ENCODE measurements around the gene SEMA3D. TPM values are rescaled to one million over a fixed set of nuclear protein-coding genes. Genes with fewer than 3 reads are reported as not detected.
A peak's percentile ranks its signal among the peaks of the same experiment; 100 is the strongest.
"Not testable (repeated sequence)": the region's sequence is repeated elsewhere in the genome, so short reads cannot be mapped to it uniquely, and the experiment has no call there.

Gene SEMA3D
- total RNA-seq, 1 donor, result 3.0 TPM

DNA sequence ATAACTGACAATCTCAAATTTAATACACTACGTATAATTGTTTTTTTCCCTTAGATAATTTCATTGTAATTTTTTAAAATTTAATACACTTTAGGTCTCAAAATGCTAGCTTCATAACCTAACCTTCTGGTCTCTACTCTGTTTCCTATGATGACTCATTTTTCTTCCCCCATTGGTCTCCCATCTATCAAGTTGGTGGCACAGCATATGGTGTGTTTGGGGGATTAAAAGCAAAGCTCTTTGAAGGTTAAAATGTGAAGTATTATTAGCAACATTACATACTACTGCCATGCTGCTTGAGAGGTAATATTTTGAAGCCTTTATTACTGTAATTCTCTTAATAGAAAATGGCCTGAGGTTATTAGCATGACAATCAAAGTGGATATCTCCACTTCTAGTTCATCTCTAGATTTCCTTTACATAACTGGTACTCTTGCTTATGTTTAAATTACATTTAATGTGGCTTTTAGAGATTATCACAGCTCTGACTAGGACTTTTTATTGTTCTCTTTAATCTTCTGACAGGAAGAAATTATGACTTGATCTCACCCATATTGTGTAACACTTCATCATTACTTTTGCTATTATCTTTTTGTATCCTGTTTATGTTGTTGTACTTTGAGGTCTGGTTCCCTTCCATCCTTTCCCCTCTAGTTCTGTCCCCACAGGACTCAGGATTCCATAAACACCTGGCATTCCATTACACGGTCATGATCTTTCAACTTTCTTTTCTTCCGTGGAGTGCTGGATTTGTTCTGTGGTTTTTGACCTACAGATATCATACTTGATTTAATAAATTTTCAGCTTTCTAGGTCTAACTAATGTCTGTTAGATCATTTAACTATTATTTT lies 185.1 kb downstream of the SEMA3D start:
- H3K4me3 ChIP-seq (ENCODE audit: low read depth, low read length), result no peak overlapping the region
- no peak for TF ChIP-seq CTCF (IDR thresholded peaks at IDR 0.05; ENCODE audit: insufficient read depth, low read depth, low read length)
- DNase-seq (ENCODE audit: low read depth), result peak; percentile 30

DNA sequence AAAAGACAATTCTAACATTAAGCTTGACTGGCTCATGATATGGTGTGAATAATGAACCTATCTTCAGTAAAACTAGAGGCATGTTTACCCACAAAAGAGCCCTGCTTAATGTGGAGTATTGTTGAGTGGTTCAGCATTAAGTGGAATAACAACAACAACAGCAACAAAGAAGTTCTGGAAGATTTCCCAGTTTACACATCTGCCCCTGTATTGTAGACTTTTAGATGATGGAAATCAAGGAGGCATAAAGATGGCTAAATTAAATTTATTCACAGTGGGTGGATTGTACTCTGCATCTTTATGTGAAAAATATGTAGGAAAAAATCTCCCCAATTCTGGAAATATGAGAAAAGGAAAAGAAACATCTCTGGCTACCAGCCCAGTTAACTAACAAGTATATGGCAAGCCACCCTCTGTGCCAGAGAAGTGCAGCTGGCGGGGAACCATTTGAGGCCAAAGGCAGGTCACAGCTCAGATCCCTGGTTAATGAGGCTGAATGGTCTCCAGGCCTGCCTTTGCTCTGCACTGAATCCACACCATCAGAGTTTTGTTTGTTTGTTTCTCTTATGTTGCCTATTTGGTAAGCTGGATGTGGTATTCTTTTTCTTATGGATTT lies 186.0 kb downstream of the SEMA3D start:
- DNase-seq (ENCODE audit: low read depth), result no peak
- H3K4me3 ChIP-seq (ENCODE audit: low read depth, low read length), result no peak overlapping the region
- TF ChIP-seq CTCF (IDR thresholded peaks at IDR 0.05; ENCODE audit: insufficient read depth, low read depth, low read length), result no peak

GRCh38 chr7:84999450-84999849 lies 187.4 kb downstream of the SEMA3D start:
- DNase-seq (ENCODE audit: low read depth), result no peak
- no peak overlapping the region for H3K4me3 ChIP-seq (ENCODE audit: low read depth, low read length)

DNA sequence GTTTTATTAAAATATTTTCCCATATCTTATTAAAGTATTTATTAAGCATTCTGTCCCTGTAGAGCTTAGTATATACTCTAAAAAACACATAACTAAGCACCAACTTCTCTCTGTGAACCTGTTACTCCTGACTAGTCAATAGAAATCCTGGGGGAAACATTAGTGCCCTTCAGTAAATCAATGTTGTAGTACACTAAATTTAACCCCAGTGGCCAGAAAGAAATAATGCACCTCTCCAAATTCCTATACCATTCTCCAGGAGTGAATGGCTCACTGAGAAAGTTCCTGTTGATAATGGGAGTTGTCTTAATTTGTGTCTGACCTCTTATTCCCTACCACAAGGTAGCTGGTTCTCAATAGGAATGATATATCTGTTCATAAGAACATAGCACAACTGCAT lies 188.2 kb downstream of the SEMA3D start:
- H3K4me3 ChIP-seq (ENCODE audit: low read depth, low read length), result no peak overlapping the region
- no peak for TF ChIP-seq CTCF (IDR thresholded peaks at IDR 0.05; ENCODE audit: insufficient read depth, low read depth, low read length)
- DNase-seq (ENCODE audit: low read depth), result no peak

More at GRCh38 chr7:84999450-84999849, 187.4 kb downstream of the SEMA3D start:
- no peak for TF ChIP-seq CTCF (IDR thresholded peaks at IDR 0.05; ENCODE audit: insufficient read depth, low read depth, low read length)

DNA sequence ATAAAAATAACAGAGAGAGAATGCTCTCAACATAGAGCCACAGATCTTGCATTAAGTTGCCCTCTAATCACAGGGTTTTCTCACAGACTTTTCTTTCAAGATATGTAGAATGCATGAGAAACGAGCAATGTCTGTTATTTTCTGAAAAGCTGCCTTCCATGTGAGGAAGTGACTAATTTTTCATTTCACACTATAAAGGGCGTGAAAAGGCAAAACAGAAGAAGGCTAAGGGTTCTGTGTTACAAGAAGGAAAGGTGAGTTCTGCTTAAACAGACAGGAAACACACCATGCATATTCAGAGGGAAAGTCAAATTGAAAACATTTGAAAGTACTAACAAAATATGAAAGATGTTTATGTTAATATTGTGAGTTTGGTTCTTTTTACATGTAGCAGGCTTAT lies 189.2 kb downstream of the SEMA3D start:
- no peak for DNase-seq (ENCODE audit: low read depth)

GRCh38 chr7:84992954-84993353 lies 193.9 kb downstream of the SEMA3D start:
- DNase-seq (ENCODE audit: low read depth); H3K4me3 ChIP-seq (ENCODE audit: low read depth, low read length): not testable (repeated sequence)

More for the DNA sequence above, 189.2 kb downstream of the SEMA3D start:
- no peak overlapping the region for H3K4me3 ChIP-seq (ENCODE audit: low read depth, low read length)
- no peak for TF ChIP-seq CTCF (IDR thresholded peaks at IDR 0.05; ENCODE audit: insufficient read depth, low read depth, low read length)

- H3K4me3 ChIP-seq (ENCODE audit: low read depth, low read length), result no peak overlapping the region
- no peak for DNase-seq (ENCODE audit: low read depth)
- peak; percentile 12 for TF ChIP-seq CTCF (IDR thresholded peaks at IDR 0.05; ENCODE audit: insufficient read depth, low read depth, low read length)
These were observed 201.6 kb downstream of the SEMA3D start for GRCh38 chr7:84985073-84985784.
